Keratinocyte (primary cell): ENCODE results near the gene EPB41L4B. TPM values are rescaled to one million over a fixed set of nuclear protein-coding genes. Genes with fewer than 3 reads are reported as not detected.

Experiments
- DNase-seq: peaks from one replicate; pipeline ENCODE4 v3.0.0-alpha.2; 2011; ENCODE audit warnings: low read depth, missing footprints, low spot score
- FAIRE-seq: peaks from 2 replicates; lab custom pipeline; 2011; peaks lifted over from hg19 to GRCh38; lab: Jason Lieb, UNC
- H2AFZ ChIP-seq: 2 replicates; pipeline ENCODE4 v1.6.0; 2012; ENCODE audit warnings: low read length, control low read depth, inconsistent platforms; ENCODE audit not compliant: control insufficient read depth
- H3K27ac ChIP-seq: 2 replicates; pipeline ENCODE4 v1.5.1; 2011; ENCODE audit warnings: low read length; ENCODE audit not compliant: control insufficient read depth, insufficient read depth
- H3K27me3 ChIP-seq: 3 replicates; pipeline ENCODE4 v1.6.0; 2011; ENCODE audit warnings: low read length; ENCODE audit not compliant: control insufficient read depth, insufficient read depth; ENCODE audit errors: extremely low read depth
- H3K36me3 ChIP-seq, 2 experiments: 2 replicates in 1 of 2; 3 replicates in 1 of 2; pipeline ENCODE4 v1.5.1; 2011; ENCODE audit warnings: low read length in 2 of 2, mild to moderate bottlenecking in 1 of 2; ENCODE audit not compliant: control insufficient read depth in 2 of 2, insufficient read depth in 2 of 2; ENCODE audit errors: extremely low read depth in 1 of 2
- H3K4me1 ChIP-seq: 3 replicates; pipeline ENCODE4 v1.5.1; 2011; ENCODE audit warnings: low read length; ENCODE audit not compliant: control insufficient read depth, insufficient read depth; ENCODE audit errors: extremely low read depth
- H3K4me2 ChIP-seq: 3 replicates; pipeline ENCODE4 v1.6.0; 2011; ENCODE audit warnings: low read depth, low read length; ENCODE audit not compliant: control insufficient read depth, insufficient read depth; ENCODE audit errors: extremely low read depth
- H3K4me3 ChIP-seq, 3 experiments: fragments of 200-600 bp in 1 of 3; sonication (generic) in 1 of 3; 2 replicates in 2 of 3; 3 replicates in 1 of 3; pipeline ENCODE4 v1.5.1; 2011 to 2016; ENCODE audit warnings: low read length in 3 of 3, mild to moderate bottlenecking in 3 of 3, control low read depth in 2 of 3, inconsistent platforms in 1 of 3, low read depth in 1 of 3, mixed read lengths in 1 of 3, mixed run types in 1 of 3, moderate library complexity in 1 of 3; ENCODE audit not compliant: control insufficient read depth in 2 of 3, insufficient read depth in 2 of 3; ENCODE audit errors: extremely low read depth in 1 of 3
- H3K79me2 ChIP-seq: 2 replicates; pipeline ENCODE4 v1.6.0; 2012; ENCODE audit warnings: low read length; ENCODE audit not compliant: control insufficient read depth, insufficient read depth
- H3K9ac ChIP-seq: 3 replicates; pipeline ENCODE4 v1.6.0; 2011; ENCODE audit warnings: low read length; ENCODE audit not compliant: control insufficient read depth, insufficient read depth; ENCODE audit errors: extremely low read depth
- H3K9me1 ChIP-seq: 3 replicates; pipeline ENCODE4 v1.6.0; 2011; ENCODE audit warnings: low read length; ENCODE audit not compliant: control insufficient read depth, insufficient read depth; ENCODE audit errors: extremely low read depth
- H3K9me3 ChIP-seq: 2 replicates; pipeline ENCODE4 v1.5.1; 2012; ENCODE audit warnings: low read depth, low read length; ENCODE audit not compliant: control insufficient read depth
- H4K20me1 ChIP-seq: 3 replicates; pipeline ENCODE4 v1.6.0; 2011; ENCODE audit warnings: low read length; ENCODE audit not compliant: control insufficient read depth, insufficient read depth; ENCODE audit errors: extremely low read depth
- CTCF ChIP-seq, 3 experiments: IDR thresholded peaks in 1 of 3; conservative IDR thresholded peaks in 1 of 3; optimal IDR thresholded peaks in 1 of 3; 2 replicates in 2 of 3; 3 replicates in 1 of 3; pipeline versions ENCODE3 to v1.5.1; 2011; ENCODE audit warnings: low read length in 3 of 3, mild to moderate bottlenecking in 3 of 3, moderate library complexity in 2 of 3, control low read depth in 1 of 3, inconsistent platforms in 1 of 3; ENCODE audit not compliant: insufficient read depth in 2 of 3; ENCODE audit errors: extremely low read depth in 1 of 3
- EZH2 ChIP-seq: IDR thresholded peaks from one replicate; pipeline ENCODE4 v1.6.1; 2012; ENCODE audit warnings: inconsistent platforms, mild to moderate bottlenecking, low read length, moderate library complexity
- dilution Hi-C: fragments of 300-500 bp; cut with MboI; formaldehyde crosslinking; loops from one replicate; pipeline ENCODE4 v1.7.0; 2020; ENCODE audit warnings: low sequenced_read_pairs; ENCODE audit not compliant: extremely low pct_ligation_motif_present
- polyA plus RNA-seq, 5 experiments: library from polyadenylated mRNA; depleted of rRNA in 3 of 5; stranded (reverse) in 3 of 5; stranded (forward) in 1 of 5; unstranded in 1 of 5; fragments of >200 nt; gene quantifications; 1 replicate in 1 of 5; 2 replicates in 3 of 5; 3 replicates in 1 of 5; pipeline versions ENCODE4 v1.2.1 to v1.2.3, GENCODE V29; 2011 to 2012; ENCODE audit warnings: missing spikeins in 2 of 5, low read depth in 1 of 5, low replicate concordance in 1 of 5

Gene EPB41L4B
- polyA plus RNA-seq, 1 donor (not counting 4 experiments of a cell fraction or from before 2014, with no cell fraction given): 13.7 TPM

- TF ChIP-seq EZH2 (no peak), CTCF (optimal IDR thresholded peaks at IDR 0.05 in 1 of 3, IDR thresholded peaks at IDR 0.05 in 1 of 3, conservative IDR thresholded peaks at IDR 0.05 in 1 of 3; ENCODE audit: extremely low read depth in 1 of 3, insufficient read depth in 2 of 3, low read length in 3 of 3) (no peak)
- Histone ChIP-seq H3K27ac (peak overlapping the region; percentile 43), H3K9me3 (no peaks in the 10 kb centered on the region), H3K9me1 (no peaks in the 10 kb centered on the region), H2AFZ (peak overlapping the region; percentile 70), H3K27me3 (no peaks in the 10 kb centered on the region), H3K9ac (peak overlapping the region; percentile 37), H3K79me2 (no peaks in the 10 kb centered on the region), H3K4me2 (peak overlapping the region; percentile 54), H3K4me1 (peaks cover 34% of the 10 kb centered on the region), H3K4me3 (no peak overlapping the region), H3K36me3 (no peaks in the 10 kb centered on the region), H4K20me1 (no peaks in the 10 kb centered on the region)
- FAIRE-seq (peak; percentile 87), DNase-seq (no peak)
- dilution Hi-C loops: no loop called here
Observed at GRCh38 chr9:109331353-109331752, 10.5 kb upstream of the EPB41L4B start.

- H2AFZ ChIP-seq: peak overlapping the region; percentile 86
- peak overlapping the region; percentile 76 for H3K9ac ChIP-seq
- no peaks in the 10 kb centered on the region for H3K27me3 ChIP-seq
- TF ChIP-seq EZH2 (no peak), CTCF (optimal IDR thresholded peaks at IDR 0.05 in 1 of 3, IDR thresholded peaks at IDR 0.05 in 1 of 3, conservative IDR thresholded peaks at IDR 0.05 in 1 of 3; ENCODE audit: extremely low read depth in 1 of 3, insufficient read depth in 2 of 3, low read length in 3 of 3) (no peak)
- peak; percentile 48 for FAIRE-seq
- no peak for DNase-seq
- peak overlapping the region in 2 of 3 experiments; percentile 22 to 25 for H3K4me3 ChIP-seq
- H3K36me3 ChIP-seq: no peaks in the 10 kb centered on the region
- H3K4me1 ChIP-seq: peaks cover 34% of the 10 kb centered on the region
- no peaks in the 10 kb centered on the region for H3K79me2 ChIP-seq
- H3K4me2 ChIP-seq: peak overlapping the region; percentile 91
- no peaks in the 10 kb centered on the region for H4K20me1 ChIP-seq
- no peaks in the 10 kb centered on the region for H3K9me3 ChIP-seq
- H3K9me1 ChIP-seq: no peaks in the 10 kb centered on the region
- dilution Hi-C loops: no loop called here
- peak overlapping the region; percentile 87 for H3K27ac ChIP-seq
Observed at GRCh38 chr9:109329638-109330258, 8.9 kb upstream of the EPB41L4B start.
